ENCODE measurements around the gene PRR20G. TPM values are rescaled to one million over a fixed set of nuclear protein-coding genes. Genes with fewer than 3 reads are reported as not detected.

PRR20G gene
- total and polyA plus RNA-seq, 10 donors, result not detected

- peaks cover 0 to 15% (median 12%) of the 10 kb centered on the region in 8 donors for H3K9me3 ChIP-seq
- no peak overlapping the region for H3K4me3 ChIP-seq
- H3K4me1 ChIP-seq, result peaks cover 0 to 3% (median 0%) of the 10 kb centered on the region in 6 donors
- 64 to 86% (median 79%) methylated on average over 5 of the region's 5 CpGs for WGBS, 5 donors
- no peak for TF ChIP-seq POLR2A (IDR thresholded peaks at IDR 0.05)
- no peak for TF ChIP-seq CTCF (IDR thresholded peaks at IDR 0.05 in 8 of 11, conservative IDR thresholded peaks at IDR 0.05 in 3 of 11)
- TF ChIP-seq POLR2AphosphoS5 (IDR thresholded peaks at IDR 0.05), result no peak
- no peaks in the 10 kb centered on the region for H3K36me3 ChIP-seq
- H3K27ac ChIP-seq, result no peak overlapping the region
- no peak for DNase-seq
- H3K27me3 ChIP-seq (replicated peaks in 1 of 7), result peaks cover 0 to 22% (median 0%) of the 10 kb centered on the region in 7 donors
- intact Hi-C loops (cut with DNase I; ENCODE audit: low total_unique reads), result no loop called here
Observed at GRCh38 chr3:127264292-127264691, 23.6 kb downstream of the PRR20G start.

GRCh38 chr3:127263586-127264231 is 24.1 kb downstream of the PRR20G start:
- TF ChIP-seq CTCF (IDR thresholded peaks at IDR 0.05 in 8 of 11, conservative IDR thresholded peaks at IDR 0.05 in 3 of 11), result no peak
- TF ChIP-seq POLR2A (IDR thresholded peaks at IDR 0.05), result no peak
- TF ChIP-seq POLR2AphosphoS5 (IDR thresholded peaks at IDR 0.05), result no peak
- no peak for DNase-seq
- Histone ChIP-seq H3K27ac (no peak overlapping the region), H3K27me3 (replicated peaks in 1 of 7) (peaks cover 0 to 26% (median 0%) of the 10 kb centered on the region in 7 donors), H3K4me1 (peaks cover 0 to 3% (median 0%) of the 10 kb centered on the region in 6 donors), H3K4me3 (no peak overlapping the region), H3K36me3 (no peaks in the 10 kb centered on the region), H3K9me3 (peaks cover 0 to 10% (median 6%) of the 10 kb centered on the region in 8 donors)
- 70 to 85% (median 78%) methylated on average over 8 to 9 of the region's 9 CpGs for WGBS, 5 donors
- intact Hi-C loops (cut with DNase I; ENCODE audit: low total_unique reads), result no loop called here

- H3K4me3 ChIP-seq, result no peak overlapping the region
- peaks cover 0 to 26% (median 0%) of the 10 kb centered on the region in 7 donors for H3K27me3 ChIP-seq (replicated peaks in 1 of 7)
- no peak for DNase-seq
- H3K9me3 ChIP-seq, result peaks cover 0 to 4% (median 0%) of the 10 kb centered on the region in 8 donors
- intact Hi-C loops (cut with DNase I; ENCODE audit: low total_unique reads), result no loop called here
- H3K36me3 ChIP-seq, result no peaks in the 10 kb centered on the region
- TF ChIP-seq POLR2AphosphoS5 (IDR thresholded peaks at IDR 0.05), result no peak
- TF ChIP-seq CTCF (IDR thresholded peaks at IDR 0.05 in 8 of 11, conservative IDR thresholded peaks at IDR 0.05 in 3 of 11), result no peak
- TF ChIP-seq POLR2A (IDR thresholded peaks at IDR 0.05), result no peak
- H3K27ac ChIP-seq, result no peak overlapping the region
- H3K4me1 ChIP-seq, result peaks cover 0 to 3% (median 0%) of the 10 kb centered on the region in 6 donors
- WGBS, 5 donors, result 79 to 92% (median 85%) methylated on average over 3 to 4 of the region's 4 CpGs
Observed at GRCh38 chr3:127263037-127263436, 24.8 kb downstream of the PRR20G start.

- H3K36me3 ChIP-seq, result no peaks in the 10 kb centered on the region
- no peaks in the 10 kb centered on the region for H3K9me3 ChIP-seq
- H3K4me1 ChIP-seq, result peaks cover 0 to 3% (median 0%) of the 10 kb centered on the region in 6 donors
- no peak for DNase-seq
- WGBS, 5 donors, result 93 to 100% (median 98%) methylated on average over 3 of the region's 3 CpGs
- intact Hi-C loops (cut with DNase I; ENCODE audit: low total_unique reads), result no loop called here
- no peak overlapping the region for H3K27ac ChIP-seq
- TF ChIP-seq POLR2A (IDR thresholded peaks at IDR 0.05) (no peak), CTCF (IDR thresholded peaks at IDR 0.05 in 8 of 11, conservative IDR thresholded peaks at IDR 0.05 in 3 of 11) (no peak), POLR2AphosphoS5 (IDR thresholded peaks at IDR 0.05) (no peak)
- H3K27me3 ChIP-seq (replicated peaks in 1 of 7), result peaks cover 0 to 26% (median 0%) of the 10 kb centered on the region in 7 donors
- no peak overlapping the region for H3K4me3 ChIP-seq
Observed at GRCh38 chr3:127262533-127262932, 25.3 kb downstream of the PRR20G start.
